Small intestine (tissue), 7 donors: ENCODE results near the gene IMPG2. TPM values are rescaled to one million over a fixed set of nuclear protein-coding genes. Genes with fewer than 3 reads are reported as not detected.

Experiments
- DNase-seq, 2 donors: peaks; one replicate each; pipeline versions ENCODE4 v3.0.0 to v3.0.0-alpha.2; 2013
- FAIRE-seq: peaks from 2 replicates; lab custom pipeline; 2012; peaks lifted over from hg19 to GRCh38; lab: Jason Lieb, UNC
- H3K27ac ChIP-seq, 3 donors: one replicate each; pipeline ENCODE4 v1.5.1; 2013; ENCODE audit warnings: low read length in 2 of 3, mild to moderate bottlenecking in 2 of 3, control low read depth in 1 of 3, inconsistent platforms in 1 of 3, low read depth in 1 of 3, moderate library complexity in 1 of 3
- H3K27me3 ChIP-seq, 3 donors: one replicate each; pipeline ENCODE4 v1.6.1; 2013; ENCODE audit warnings: low read length in 3 of 3, inconsistent platforms in 1 of 3; ENCODE audit not compliant: control insufficient read depth in 3 of 3, insufficient read depth in 3 of 3
- H3K36me3 ChIP-seq, 3 donors: one replicate each; pipeline ENCODE4 v1.6.1; 2013; ENCODE audit warnings: low read length in 3 of 3, inconsistent platforms in 1 of 3, low read depth in 1 of 3, mild to moderate bottlenecking in 1 of 3, moderate library complexity in 1 of 3; ENCODE audit not compliant: control insufficient read depth in 3 of 3, insufficient read depth in 2 of 3
- H3K4me1 ChIP-seq, 3 donors: one replicate each; pipeline ENCODE4 v1.6.1; 2013; ENCODE audit warnings: low read length in 2 of 3, inconsistent platforms in 1 of 3, low read depth in 1 of 3, mild to moderate bottlenecking in 1 of 3, moderate library complexity in 1 of 3; ENCODE audit not compliant: control insufficient read depth in 3 of 3, insufficient read depth in 2 of 3
- H3K4me3 ChIP-seq, 3 donors: one replicate each; pipeline ENCODE4 v1.5.1; 2013; ENCODE audit warnings: low read length in 3 of 3, control low read depth in 1 of 3, inconsistent platforms in 1 of 3, low read depth in 1 of 3, mild to moderate bottlenecking in 1 of 3, moderate library complexity in 1 of 3
- H3K9me3 ChIP-seq, 2 donors: one replicate each; pipeline ENCODE4 v1.6.1; 2013; ENCODE audit warnings: low read depth in 1 of 2, low read length in 1 of 2; ENCODE audit not compliant: control insufficient read depth in 2 of 2, insufficient read depth in 1 of 2
- WGBS, 3 donors: extraction: QIAGEN DNeasy Blood & Tissue Kit; methylation state at CpG; one replicate each; pipeline ENCODE4 v1.1.7; 2013; 5-methylcytosine and 5-hydroxymethylcytosine counted together
- polyA plus RNA-seq, 4 donors: library from polyadenylated mRNA; stranded (reverse) in 3 of 4; unstranded in 1 of 4; fragments of 200-250 nt in 3 of 4; fragments of 120-200 nt in 1 of 4; gene quantifications; one replicate each; pipeline versions ENCODE4 v1.2.1 to v1.2.3, GENCODE V29; 2013
- donor health status: healthy with polysubstance abuse.
- donor health status: control.
- donor health status: control.
- donor health status: Bipolar disorder and iron deficiency.
- donor health status: healthy.

IMPG2 gene
- polyA plus RNA-seq, 4 donors, result 0.04 to 0.66 TPM; not detected in 2

- no peak for DNase-seq
- no peak for FAIRE-seq
- Histone ChIP-seq H3K27me3 (no peaks in the 10 kb centered on the region), H3K27ac (no peak overlapping the region), H3K36me3 (no peaks in the 10 kb centered on the region), H3K4me1 (no peaks in the 10 kb centered on the region), H3K9me3 (no peaks in the 10 kb centered on the region), H3K4me3 (no peak overlapping the region)
- WGBS, 3 donors, result 69 to 78% (median 75%) methylated on average over 3 of the region's 3 CpGs
Measured at GRCh38 chr3:101268971-101269671, 51.3 kb downstream of the IMPG2 start.

- FAIRE-seq, result no peak
- Histone ChIP-seq H3K27me3 (no peaks in the 10 kb centered on the region), H3K4me3 (no peak overlapping the region), H3K36me3 (no peaks in the 10 kb centered on the region), H3K4me1 (no peaks in the 10 kb centered on the region), H3K27ac (no peak overlapping the region), H3K9me3 (no peaks in the 10 kb centered on the region)
- no peak for DNase-seq
- WGBS, 3 donors, result 81 to 86% (median 82%) methylated on average over 2 of the region's 2 CpGs
Measured at GRCh38 chr3:101268141-101268540, 52.2 kb downstream of the IMPG2 start.

GRCh38 chr3:101266566-101266965, 53.8 kb downstream of the IMPG2 start:
- H3K27ac ChIP-seq, result no peak overlapping the region
- no peaks in the 10 kb centered on the region for H3K36me3 ChIP-seq
- no peak overlapping the region for H3K4me3 ChIP-seq
- H3K4me1 ChIP-seq, result no peaks in the 10 kb centered on the region
- no peak for FAIRE-seq
- H3K9me3 ChIP-seq, result no peaks in the 10 kb centered on the region
- no peak for DNase-seq
- no peaks in the 10 kb centered on the region for H3K27me3 ChIP-seq

GRCh38 chr3:101266071-101266470, 54.3 kb downstream of the IMPG2 start:
- DNase-seq (no peak), FAIRE-seq (no peak)
- H3K36me3 ChIP-seq, result no peaks in the 10 kb centered on the region

GRCh38 chr3:101262393-101263240, 57.8 kb downstream of the IMPG2 start:
- Histone ChIP-seq H3K4me3 (no peak overlapping the region), H3K27me3 (no peaks in the 10 kb centered on the region), H3K4me1 (no peaks in the 10 kb centered on the region), H3K27ac (no peak overlapping the region), H3K36me3 (no peaks in the 10 kb centered on the region), H3K9me3 (no peaks in the 10 kb centered on the region)
- FAIRE-seq (peak; percentile 47), DNase-seq (peak; percentile 21 to 29)

More at GRCh38 chr3:101266071-101266470, 54.3 kb downstream of the IMPG2 start:
- Histone ChIP-seq H3K4me1 (no peaks in the 10 kb centered on the region), H3K4me3 (no peak overlapping the region), H3K27ac (no peak overlapping the region), H3K27me3 (no peaks in the 10 kb centered on the region), H3K9me3 (no peaks in the 10 kb centered on the region)

- Histone ChIP-seq H3K9me3 (no peaks in the 10 kb centered on the region), H3K4me1 (no peaks in the 10 kb centered on the region), H3K27ac (no peak overlapping the region), H3K4me3 (no peak overlapping the region), H3K36me3 (no peaks in the 10 kb centered on the region), H3K27me3 (no peaks in the 10 kb centered on the region)
- no peak for DNase-seq
- no peak for FAIRE-seq
Measured at GRCh38 chr3:101261506-101261905, 58.9 kb downstream of the IMPG2 start.

- FAIRE-seq, result no peak
Measured at GRCh38 chr3:101259485-101260341, 60.7 kb downstream of the IMPG2 start.

GRCh38 chr3:101256511-101256910, 63.9 kb downstream of the IMPG2 start:
- Histone ChIP-seq H3K27ac (no peak overlapping the region), H3K4me3 (no peak overlapping the region), H3K9me3 (no peaks in the 10 kb centered on the region), H3K4me1 (no peaks in the 10 kb centered on the region), H3K36me3 (no peaks in the 10 kb centered on the region), H3K27me3 (no peaks in the 10 kb centered on the region)
- WGBS, 3 donors, result 81 to 94% (median 90%) methylated on average over 3 of the region's 3 CpGs
- DNase-seq (no peak), FAIRE-seq (no peak)

More at GRCh38 chr3:101259485-101260341, 60.7 kb downstream of the IMPG2 start:
- peak; percentile 12 to 24 for DNase-seq
- WGBS, 3 donors, result 58 to 76% (median 62%) methylated on average over 4 of the region's 4 CpGs
- Histone ChIP-seq H3K27ac (no peak overlapping the region), H3K36me3 (no peaks in the 10 kb centered on the region), H3K9me3 (no peaks in the 10 kb centered on the region), H3K4me3 (no peak overlapping the region), H3K27me3 (no peaks in the 10 kb centered on the region), H3K4me1 (no peaks in the 10 kb centered on the region)
